ENCODE data around the gene CDO1.
"Not testable (repeated sequence)": the region's sequence is repeated elsewhere in the genome, so short reads cannot be mapped to it uniquely, and the experiment has no call there.

Gene CDO1

GRCh38 chr5:115841382-115842088 lies 25.1 kb upstream of the CDO1 start, which contains the start of the genes AP3S1 and ATG12:
Gene AP3S1, plus strand, starts transcription at chr5:115841935. Its CDS starts 103 bp downstream, at chr5:115842038.
Gene ATG12, minus strand, starts transcription at chr5:115841565. Its CDS starts 13 bp downstream, at chr5:115841552.
- peak within 1 kb of the TSS; percentile 98 for H3K27ac Mint-ChIP-seq
- H3K9me3 Mint-ChIP-seq, result no peaks in the 10 kb centered on the region
- peak within 1 kb of the TSS; percentile 96 for H3K4me3 Mint-ChIP-seq
- peaks cover 45% of the 10 kb centered on the region for H3K36me3 Mint-ChIP-seq
- peak; percentile 83 to 95 for DNase-seq (ENCODE audit: low spot score in 2 of 2)
- peaks cover 45% of the 10 kb centered on the region for H3K4me1 Mint-ChIP-seq
- peak; percentile 92 for ATAC-seq

- Mint-ChIP-seq H3K4me1 (peaks cover 45% of the 10 kb centered on the region), H3K4me3 (peak overlapping the region; percentile 96), H3K9me3 (no peaks in the 10 kb centered on the region), H3K27ac (peak overlapping the region; percentile 98), H3K36me3 (peaks cover 51% of the 10 kb centered on the region)
- ATAC-seq, result no peak
- DNase-seq (ENCODE audit: low spot score in 2 of 2), result no peak
Observed at GRCh38 chr5:115840873-115841272, 24.4 kb upstream of the CDO1 start.

DNA sequence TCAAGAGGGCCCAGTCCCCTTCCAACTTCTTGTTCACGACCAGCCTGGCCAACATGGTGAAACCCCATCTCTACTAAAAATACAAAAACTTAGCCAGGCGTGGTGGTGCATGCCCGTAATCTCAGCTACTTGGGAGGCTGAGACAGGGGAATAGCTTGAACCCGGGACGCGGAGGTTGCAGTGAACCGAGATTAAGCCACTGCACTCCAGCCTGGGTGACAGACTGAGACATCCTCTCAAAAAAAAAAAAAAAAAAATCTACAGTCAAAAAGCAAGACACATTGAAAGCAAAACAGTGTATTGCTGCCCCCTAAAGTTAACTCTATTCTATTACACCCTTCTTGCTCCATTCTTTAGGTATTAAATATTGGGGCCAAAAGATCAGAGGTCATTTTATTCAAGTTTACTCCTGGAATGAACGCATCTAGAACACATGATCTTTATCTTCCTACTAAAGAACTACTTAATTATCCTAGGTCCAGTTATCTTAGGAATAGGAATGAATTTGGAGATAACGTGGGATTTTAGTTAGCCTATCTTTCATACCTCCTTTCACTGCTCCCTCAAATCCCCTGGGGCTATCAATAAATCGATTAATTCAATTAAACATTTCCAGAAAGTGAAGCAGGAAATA lies 22.5 kb upstream of the CDO1 start:
- ATAC-seq (peak; percentile 39), DNase-seq (ENCODE audit: low spot score in 2 of 2) (peak in 1 of 2 donors; percentile 55)
- H3K36me3 Mint-ChIP-seq, result peaks cover 70% of the 10 kb centered on the region
- H3K4me1 Mint-ChIP-seq, result peaks cover 38% of the 10 kb centered on the region
- peak overlapping the region; percentile 96 for H3K4me3 Mint-ChIP-seq
- H3K27ac Mint-ChIP-seq, result peak overlapping the region; percentile 45
- no peaks in the 10 kb centered on the region for H3K9me3 Mint-ChIP-seq

GRCh38 chr5:115835481-115835880 lies 19.0 kb upstream of the CDO1 start:
- Mint-ChIP-seq H3K4me1 (peaks cover 31% of the 10 kb centered on the region), H3K36me3 (peaks cover 98% of the 10 kb centered on the region), H3K4me3 (no peak overlapping the region), H3K9me3 (no peaks in the 10 kb centered on the region), H3K27ac (peak overlapping the region; percentile 51)
- ATAC-seq (no peak), DNase-seq (ENCODE audit: low spot score in 2 of 2) (no peak)

GRCh38 chr5:115831163-115831768 lies 14.8 kb upstream of the CDO1 start:
- H3K4me1 Mint-ChIP-seq, result peaks cover 14% of the 10 kb centered on the region
- ATAC-seq, result no peak
- DNase-seq (ENCODE audit: low spot score in 2 of 2), result no peak
- no peaks in the 10 kb centered on the region for H3K9me3 Mint-ChIP-seq
- no peak overlapping the region for H3K4me3 Mint-ChIP-seq
- no peak overlapping the region for H3K27ac Mint-ChIP-seq
- peaks cover 81% of the 10 kb centered on the region for H3K36me3 Mint-ChIP-seq

DNA sequence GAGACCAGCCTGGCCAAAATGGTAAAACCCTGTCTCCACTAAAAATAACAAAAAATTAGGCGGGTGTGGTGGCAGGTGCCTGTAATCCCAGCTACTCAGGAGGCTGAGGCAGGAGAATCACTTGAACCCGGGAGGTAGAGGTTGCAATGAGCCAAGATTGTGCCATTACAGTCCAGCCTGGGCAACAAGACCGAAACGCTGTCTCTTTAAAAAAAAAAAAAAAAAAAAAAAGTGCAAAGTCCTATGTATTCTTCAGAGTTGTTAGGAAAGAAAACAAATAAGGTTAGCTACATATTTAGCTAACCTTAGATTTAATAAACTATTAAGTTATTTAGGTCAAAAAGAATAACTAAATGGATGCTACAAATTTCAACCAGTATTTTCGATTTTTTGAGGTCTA lies 13.5 kb upstream of the CDO1 start:
- ATAC-seq, result no peak

DNA sequence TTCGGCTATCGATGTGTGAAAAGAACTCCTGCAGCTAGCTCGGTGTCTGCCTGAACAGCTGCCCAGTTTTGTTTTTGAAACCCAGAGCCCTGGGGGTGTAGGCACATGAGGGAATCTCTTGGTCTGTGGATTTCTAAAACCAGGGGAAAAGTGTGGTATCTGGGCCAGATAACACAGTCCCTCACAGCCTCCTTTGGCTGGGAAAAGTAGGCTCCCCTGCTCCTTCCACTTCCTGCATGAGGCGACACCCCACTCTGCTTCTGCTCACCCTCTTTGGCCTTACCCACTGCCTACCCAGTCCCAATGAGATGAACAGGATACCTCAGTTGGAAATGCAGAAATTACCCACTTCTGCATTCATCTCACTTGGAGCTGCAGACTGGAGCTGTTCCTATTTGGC lies 9.5 kb upstream of the CDO1 start:
- no peaks in the 10 kb centered on the region for H3K9me3 Mint-ChIP-seq
- H3K36me3 Mint-ChIP-seq, result peaks cover 28% of the 10 kb centered on the region
- no peak overlapping the region for H3K4me3 Mint-ChIP-seq
- no peak overlapping the region for H3K27ac Mint-ChIP-seq
- DNase-seq (ENCODE audit: low spot score in 2 of 2) (no peak), ATAC-seq (no peak)
- H3K4me1 Mint-ChIP-seq, result peaks cover 1% of the 10 kb centered on the region

More for the DNA sequence above, 13.5 kb upstream of the CDO1 start:
- DNase-seq (ENCODE audit: low spot score in 2 of 2), result no peak
- Mint-ChIP-seq H3K27ac (no peak overlapping the region), H3K36me3 (peaks cover 67% of the 10 kb centered on the region), H3K9me3 (no peaks in the 10 kb centered on the region), H3K4me3 (no peak overlapping the region), H3K4me1 (peaks cover 6% of the 10 kb centered on the region)

GRCh38 chr5:115824983-115825382 lies 8.5 kb upstream of the CDO1 start:
- not testable (repeated sequence) for H3K9me3 Mint-ChIP-seq

GRCh38 chr5:115820846-115821245 lies 4.4 kb upstream of the CDO1 start:
- Mint-ChIP-seq H3K36me3 (no peaks in the 10 kb centered on the region), H3K4me3 (no peak overlapping the region), H3K4me1 (peaks cover 8% of the 10 kb centered on the region), H3K27ac (no peak overlapping the region), H3K9me3 (no peaks in the 10 kb centered on the region)
- DNase-seq (ENCODE audit: low spot score in 2 of 2) (no peak), ATAC-seq (no peak)

More at GRCh38 chr5:115824983-115825382, 8.5 kb upstream of the CDO1 start:
- H3K4me3 Mint-ChIP-seq; ATAC-seq; H3K27ac Mint-ChIP-seq; DNase-seq (ENCODE audit: low spot score in 2 of 2); H3K4me1 Mint-ChIP-seq: not testable (repeated sequence)
- peaks cover 18% of the 10 kb centered on the region for H3K36me3 Mint-ChIP-seq

DNA sequence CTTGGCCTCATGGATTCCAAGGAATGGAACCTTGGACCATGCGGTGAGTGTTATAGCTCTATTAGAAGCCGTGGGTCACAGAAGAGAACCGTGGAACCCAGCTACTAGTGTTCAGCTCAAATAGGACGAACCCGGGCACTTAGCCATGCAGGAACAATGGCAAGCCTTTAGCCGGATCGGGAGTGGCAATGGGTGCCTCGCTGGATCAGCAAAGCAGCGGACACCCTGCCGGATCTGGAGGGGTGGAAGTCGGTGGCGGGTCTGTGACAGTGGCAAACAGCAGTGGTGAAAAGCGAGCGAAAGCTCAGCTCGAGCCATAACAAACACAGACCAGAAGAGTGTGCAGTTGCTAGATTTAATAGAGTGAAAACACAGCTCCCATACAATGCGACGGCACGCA lies 2.4 kb upstream of the CDO1 start:
- Mint-ChIP-seq H3K4me3 (no peak overlapping the region), H3K36me3 (no peaks in the 10 kb centered on the region), H3K9me3 (no peaks in the 10 kb centered on the region), H3K4me1 (peaks cover 19% of the 10 kb centered on the region), H3K27ac (no peak overlapping the region)
- no peak for ATAC-seq
- DNase-seq (ENCODE audit: low spot score in 2 of 2), result no peak

DNA sequence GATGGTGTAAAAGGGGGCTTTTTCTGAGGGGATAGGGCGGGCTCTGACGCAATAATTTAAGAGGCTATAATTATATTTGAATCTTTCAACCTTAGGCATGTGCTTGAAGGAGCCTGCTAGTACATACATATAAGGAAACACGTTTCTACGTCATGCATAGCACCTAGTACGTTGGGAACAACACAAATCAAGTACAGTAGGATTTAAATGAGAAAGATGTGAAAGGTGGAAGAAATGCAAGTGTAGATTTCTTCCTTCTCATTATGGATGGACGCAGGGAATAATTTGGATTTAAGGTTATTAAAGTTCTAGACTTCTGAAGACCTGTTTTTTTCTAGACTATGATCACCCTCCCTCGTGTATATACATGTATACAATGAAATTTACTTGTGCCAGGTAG lies 927 bp upstream of the CDO1 start:
- Mint-ChIP-seq H3K36me3 (no peaks in the 10 kb centered on the region), H3K4me3 (no peak overlapping the region), H3K27ac (no peak overlapping the region), H3K4me1 (peaks cover 19% of the 10 kb centered on the region), H3K9me3 (no peaks in the 10 kb centered on the region)
- no peak for DNase-seq (ENCODE audit: low spot score in 2 of 2)
- ATAC-seq, result no peak

DNA sequence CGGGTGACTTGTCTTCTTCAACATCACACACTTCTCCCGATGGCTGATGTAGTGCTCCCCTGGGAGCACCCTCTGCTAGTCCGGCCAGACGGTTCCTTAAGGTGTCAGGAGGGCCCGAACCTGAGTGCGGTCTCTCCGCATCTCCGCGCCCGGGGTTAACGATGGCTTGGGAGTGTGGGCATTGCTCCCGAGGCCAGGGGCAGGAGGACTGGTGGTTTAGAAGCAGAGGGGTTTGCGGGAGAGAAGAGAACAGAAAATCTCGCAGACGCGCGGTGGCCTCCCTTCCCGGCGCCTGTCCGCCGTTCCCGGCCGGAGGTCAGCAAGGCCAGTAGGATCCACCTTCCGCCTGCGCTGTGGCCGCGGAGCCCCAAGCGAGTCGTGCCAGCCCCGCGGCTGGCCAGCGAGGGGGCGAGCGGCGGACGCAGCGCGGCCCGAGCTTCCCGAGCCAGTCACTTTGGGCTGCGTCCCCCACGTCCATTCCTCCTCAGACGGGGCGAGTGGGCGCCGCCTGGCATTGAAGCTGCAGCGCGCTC lies 700 bp downstream of the CDO1 start:
- DNase-seq (ENCODE audit: low spot score in 2 of 2) (peak; percentile 2 to 49), ATAC-seq (no peak)
- H3K27ac Mint-ChIP-seq, result no peak overlapping the region
- no peaks in the 10 kb centered on the region for H3K9me3 Mint-ChIP-seq
- H3K4me3 Mint-ChIP-seq, result peak overlapping the region; percentile 68
- no peaks in the 10 kb centered on the region for H3K36me3 Mint-ChIP-seq
- peaks cover 19% of the 10 kb centered on the region for H3K4me1 Mint-ChIP-seq

DNA sequence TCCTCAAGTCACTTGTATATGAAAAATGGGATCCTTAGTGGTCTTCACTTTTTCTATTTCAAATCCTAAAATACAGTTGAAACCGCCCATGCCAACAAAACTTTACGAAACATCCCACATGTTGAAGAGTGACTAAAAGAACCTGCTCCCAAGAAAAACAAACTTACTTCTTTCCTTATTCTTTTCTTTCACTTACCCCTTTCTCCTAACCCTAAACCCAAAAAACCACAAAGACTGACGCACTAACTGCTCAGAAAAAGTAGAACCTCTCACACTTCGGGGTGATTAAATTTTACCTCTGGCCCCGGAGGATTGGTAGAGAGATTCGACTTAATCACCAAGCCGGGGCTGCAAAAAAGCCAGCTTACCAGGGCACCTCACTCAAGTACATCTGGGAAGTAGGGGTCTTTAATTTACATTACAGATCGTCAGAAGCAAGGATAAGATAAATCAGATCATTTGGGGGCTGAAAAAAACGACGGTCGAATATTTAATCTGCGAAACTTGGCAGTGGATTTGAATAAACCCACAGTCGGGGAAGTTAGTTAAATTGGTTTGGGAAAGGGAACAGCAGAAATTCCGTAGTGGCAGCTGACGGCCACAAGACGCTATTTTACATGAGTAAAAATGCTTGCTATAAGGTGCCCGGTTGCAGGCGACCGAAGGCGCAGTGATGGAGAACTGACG lies 1.3 kb downstream of the CDO1 start:
- ATAC-seq (peak; percentile 41), DNase-seq (ENCODE audit: low spot score in 2 of 2) (no peak)
- H3K36me3 Mint-ChIP-seq, result no peaks in the 10 kb centered on the region

GRCh38 chr5:115813719-115814118 lies 2.7 kb downstream of the CDO1 start:
- Mint-ChIP-seq H3K4me1 (peaks cover 19% of the 10 kb centered on the region), H3K4me3 (no peak overlapping the region), H3K9me3 (no peaks in the 10 kb centered on the region), H3K27ac (no peak overlapping the region), H3K36me3 (no peaks in the 10 kb centered on the region)
- ATAC-seq (peak; percentile 44), DNase-seq (ENCODE audit: low spot score in 2 of 2) (peak in 1 of 2 donors; percentile 50)

More for the DNA sequence above, 1.3 kb downstream of the CDO1 start:
- Mint-ChIP-seq H3K4me1 (peaks cover 19% of the 10 kb centered on the region), H3K27ac (no peak overlapping the region), H3K4me3 (peak overlapping the region; percentile 68), H3K9me3 (no peaks in the 10 kb centered on the region)

DNA sequence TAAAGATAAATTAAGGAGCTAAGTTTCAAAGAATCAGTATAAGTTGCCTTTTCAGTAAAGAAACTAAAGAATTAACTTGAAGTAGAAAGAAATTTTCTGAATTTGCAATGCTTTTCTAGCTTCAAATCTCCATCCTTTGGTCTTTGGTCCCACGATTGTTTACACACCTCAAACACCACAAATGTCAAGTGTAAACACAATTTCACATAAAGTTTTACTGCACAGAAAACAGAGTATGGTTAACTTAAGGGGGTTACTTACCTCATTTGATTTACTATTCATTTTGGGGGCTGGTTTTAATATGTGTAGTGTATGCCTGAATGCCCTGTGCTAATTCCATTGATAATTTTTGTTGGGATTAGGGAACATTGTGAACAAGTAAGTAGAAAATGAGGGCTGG lies 4.1 kb downstream of the CDO1 start:
- H3K4me3 Mint-ChIP-seq, result no peak overlapping the region
- H3K36me3 Mint-ChIP-seq, result no peaks in the 10 kb centered on the region
- peaks cover 23% of the 10 kb centered on the region for H3K4me1 Mint-ChIP-seq
- no peaks in the 10 kb centered on the region for H3K9me3 Mint-ChIP-seq
- no peak for ATAC-seq
- no peak overlapping the region for H3K27ac Mint-ChIP-seq
- no peak for DNase-seq (ENCODE audit: low spot score in 2 of 2)
